HG03432 (cell line): ENCODE data around the gene SUSD4.

Experiments
- ATAC-seq: cut with Tn5 transposase; IDR thresholded peaks from one replicate; pipeline ENCODE4 v1.9.1; 2021; ENCODE audit warnings: mild to moderate bottlenecking, moderate library complexity; ENCODE audit not compliant: unreplicated experiment

Gene SUSD4

GRCh38 chr1:223363057-223363855, 720 bp downstream of the SUSD4 start:
- ATAC-seq: no peak

- ATAC-seq: no peak
Observed at GRCh38 chr1:223358826-223359225, 5.2 kb downstream of the SUSD4 start.

GRCh38 chr1:223355699-223356098, 8.3 kb downstream of the SUSD4 start:
- no peak for ATAC-seq

- ATAC-seq: no peak
Observed at GRCh38 chr1:223353939-223354338, 10.0 kb downstream of the SUSD4 start.

GRCh38 chr1:223352944-223353343, 11.0 kb downstream of the SUSD4 start:
- ATAC-seq: no peak

GRCh38 chr1:223350361-223350908, 13.5 kb downstream of the SUSD4 start:
- ATAC-seq: no peak

GRCh38 chr1:223349241-223349640, 14.7 kb downstream of the SUSD4 start:
- ATAC-seq: no peak

GRCh38 chr1:223348439-223348838, 15.5 kb downstream of the SUSD4 start:
- ATAC-seq: no peak

GRCh38 chr1:223347583-223347982, 16.4 kb downstream of the SUSD4 start:
- ATAC-seq: no peak

GRCh38 chr1:223346311-223346710, 17.7 kb downstream of the SUSD4 start:
- ATAC-seq: no peak

GRCh38 chr1:223345720-223346119, 18.3 kb downstream of the SUSD4 start:
- no peak for ATAC-seq

GRCh38 chr1:223344491-223344890, 19.5 kb downstream of the SUSD4 start:
- ATAC-seq: no peak

- no peak for ATAC-seq
Observed at GRCh38 chr1:223343692-223344091, 20.3 kb downstream of the SUSD4 start.

GRCh38 chr1:223341121-223341520, 22.9 kb downstream of the SUSD4 start:
- ATAC-seq: no peak

- ATAC-seq: no peak
Observed at GRCh38 chr1:223340637-223341036, 23.3 kb downstream of the SUSD4 start.

- no peak for ATAC-seq
Observed at GRCh38 chr1:223339861-223340260, 24.1 kb downstream of the SUSD4 start.

- no peak for ATAC-seq
Observed at GRCh38 chr1:223338811-223339746, 24.9 kb downstream of the SUSD4 start.

GRCh38 chr1:223337174-223337869, 26.7 kb downstream of the SUSD4 start:
- ATAC-seq: no peak

- no peak for ATAC-seq
Observed at GRCh38 chr1:223334156-223334555, 29.8 kb downstream of the SUSD4 start.

GRCh38 chr1:223332997-223333396, 31.0 kb downstream of the SUSD4 start:
- ATAC-seq: no peak

- no peak for ATAC-seq
Observed at GRCh38 chr1:223331929-223332328, 32.0 kb downstream of the SUSD4 start.
